Non-pigmented ciliary epithelial cell (primary cell): ENCODE data around the gene MACROH2A2.
"Not testable (repeated sequence)": the region's sequence is repeated elsewhere in the genome, so short reads cannot be mapped to it uniquely, and the experiment has no call there.

Experiments
- DNase-seq: peaks from one replicate; pipeline ENCODE4 v3.0.0-alpha.2; 2010; ENCODE audit warnings: low read depth

The MACROH2A2 gene

DNA sequence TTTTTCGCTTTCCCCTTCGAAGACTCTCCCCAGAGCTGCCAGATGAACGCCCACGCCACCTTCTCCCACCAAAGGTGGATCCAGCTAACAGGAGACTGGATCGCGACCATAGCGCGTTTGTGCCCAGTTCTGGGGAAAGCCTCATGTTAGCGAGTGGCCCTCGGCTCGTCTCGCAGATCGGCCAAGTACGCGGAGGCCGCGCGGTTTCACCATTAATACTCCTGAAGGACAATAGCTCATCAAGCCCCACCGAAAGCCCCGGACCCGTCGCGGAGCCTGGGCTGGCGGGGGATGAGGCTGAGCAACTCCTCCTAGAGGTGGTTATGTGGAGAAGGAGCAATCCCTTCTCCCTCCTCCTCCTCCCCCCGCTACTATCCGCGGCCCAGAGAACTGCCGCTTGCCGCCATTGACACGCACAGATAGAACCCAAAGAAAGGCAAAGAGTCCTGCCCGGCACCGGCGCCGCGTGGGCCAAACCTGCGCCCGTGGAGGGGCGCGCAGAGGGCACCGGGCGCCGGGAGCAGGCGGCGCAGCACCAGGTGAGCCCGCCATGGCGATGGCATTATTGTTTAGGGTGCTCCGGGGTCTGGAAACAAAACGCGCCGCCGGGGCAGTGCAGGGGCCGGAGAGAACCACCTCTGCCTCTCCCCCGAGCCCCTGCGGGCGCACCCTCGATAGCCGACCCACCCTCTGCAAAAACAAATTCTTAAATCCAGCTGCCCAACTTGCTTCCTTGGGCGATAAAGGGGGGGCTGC is at the start of gene MACROH2A2:
TSS of gene MACROH2A2 (plus strand) at position 385 of the 756 bp plus-strand sequence. CDS start 22,813 bp downstream, outside the sequence.
- DNase-seq = peak; percentile 22

DNA sequence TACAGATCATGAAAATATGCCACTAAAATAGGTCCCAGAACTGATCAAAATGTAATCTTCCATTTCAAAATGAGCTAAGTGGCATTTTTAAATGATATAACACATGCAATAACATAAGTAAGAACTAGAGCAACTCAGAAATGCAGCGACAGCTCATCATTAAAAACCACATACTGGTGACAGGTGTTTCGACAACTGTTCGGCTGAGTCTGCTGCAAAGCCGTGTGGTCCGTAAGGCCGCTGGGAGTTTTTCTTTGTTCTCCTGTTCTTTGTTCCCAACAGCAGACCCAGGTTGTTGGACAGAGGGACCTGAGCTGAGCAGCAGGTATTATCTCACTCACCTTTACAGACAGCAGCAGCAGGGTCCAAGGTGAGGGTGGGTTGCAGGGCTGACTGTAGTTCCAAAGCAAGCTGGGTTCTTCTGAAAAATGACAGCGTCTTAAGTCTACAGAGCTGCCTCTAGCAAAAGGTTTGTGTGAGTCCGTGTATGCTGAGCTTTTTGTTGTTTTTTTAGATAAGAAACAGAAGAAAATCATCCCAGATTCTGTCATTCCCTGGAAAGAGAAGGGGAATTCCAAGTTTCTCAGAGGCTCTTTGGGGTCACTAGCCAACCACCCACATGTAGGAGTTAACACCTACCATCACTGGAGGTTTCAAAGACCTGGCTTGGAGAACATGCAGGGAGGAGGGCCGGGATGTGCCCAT is 45.4 kb upstream of the MACROH2A2 start:
- DNase-seq = no peak

DNA sequence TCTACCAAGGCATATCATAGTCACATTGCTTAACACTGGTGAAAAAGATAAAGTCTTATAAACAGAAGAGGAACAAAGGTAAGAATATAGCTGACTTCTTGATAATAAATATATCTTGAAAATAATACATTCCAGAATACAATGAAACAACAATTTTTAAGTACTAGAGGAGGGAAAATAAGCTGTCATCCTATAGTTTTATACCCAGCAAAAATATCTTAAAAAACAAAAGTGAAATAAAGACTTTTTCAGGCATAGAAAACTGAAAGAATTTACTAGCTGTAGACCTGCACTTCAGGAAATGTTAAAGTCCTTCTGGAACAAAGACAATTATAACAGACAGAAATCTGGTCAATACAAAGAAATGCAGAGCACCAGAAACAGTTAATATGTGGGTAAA is 21.4 kb upstream of the MACROH2A2 start:
- DNase-seq = no peak

DNA sequence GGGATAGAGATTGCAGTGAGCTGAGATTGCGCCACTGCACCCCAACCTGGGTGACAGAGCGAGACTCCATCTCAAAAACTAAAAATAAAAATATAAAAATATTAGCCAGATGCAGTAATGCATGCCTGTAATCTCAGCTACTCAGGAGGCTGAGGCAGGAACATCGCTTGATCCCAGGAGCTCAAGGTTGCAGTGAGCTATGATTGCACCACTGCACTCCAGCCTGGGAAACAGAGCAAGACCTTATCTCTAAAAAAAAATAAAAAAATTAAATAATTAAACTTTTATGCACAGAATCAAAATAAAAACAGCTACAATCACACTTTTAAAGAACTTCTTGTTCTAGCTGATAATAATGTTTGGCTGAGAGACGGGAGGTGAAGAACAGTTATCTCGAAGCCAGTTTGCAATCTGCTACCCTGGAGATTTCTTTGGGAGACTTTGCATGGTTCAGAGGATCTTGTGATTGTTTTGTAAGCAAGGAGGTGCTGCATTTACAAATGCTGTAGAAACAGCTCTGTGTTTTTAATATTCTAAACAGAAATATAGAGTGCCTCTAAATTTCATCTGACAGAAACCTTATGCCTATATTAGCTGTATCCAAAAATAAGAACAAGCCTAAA is 19.9 kb upstream of the MACROH2A2 start:
- DNase-seq = no peak

DNA sequence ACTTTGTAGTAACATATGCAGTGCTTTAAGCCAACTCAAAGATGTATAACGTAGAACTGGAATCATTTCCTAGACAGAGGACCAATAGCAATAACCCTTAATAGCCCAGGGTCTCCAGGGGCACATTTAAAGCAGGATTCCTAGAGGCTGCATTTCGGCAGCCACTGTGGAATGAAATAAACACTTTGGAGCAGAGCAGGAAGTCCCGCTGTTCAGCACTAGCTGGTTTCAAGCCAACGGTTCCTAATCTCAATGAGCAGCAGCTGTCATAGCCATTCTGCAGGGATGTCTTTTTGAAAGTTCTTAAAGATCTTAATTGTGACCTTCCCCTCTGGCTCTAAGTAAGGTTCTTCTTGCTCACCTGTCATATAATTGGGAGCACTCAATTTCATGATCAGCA is 18.4 kb upstream of the MACROH2A2 start:
- no peak for DNase-seq

DNA sequence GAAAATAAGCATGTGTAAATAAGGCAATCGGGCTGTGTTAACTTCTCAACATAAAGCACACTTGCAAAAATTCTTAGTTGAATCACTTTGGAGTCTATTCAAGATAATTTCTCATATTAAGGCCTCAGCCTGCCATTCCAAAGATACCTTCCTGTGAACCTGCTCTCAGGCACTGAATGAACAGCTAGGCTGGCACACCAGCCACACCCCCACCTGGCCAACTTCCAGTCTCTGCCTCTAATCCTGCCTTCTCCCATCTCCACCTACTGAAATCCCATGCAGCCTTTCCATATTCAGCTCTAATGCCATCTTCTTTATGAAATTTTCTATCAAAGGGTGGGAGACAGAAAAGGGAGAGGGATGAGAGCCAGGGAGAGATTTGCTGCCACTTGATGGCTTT is 17.1 kb upstream of the MACROH2A2 start:
- no peak for DNase-seq

DNA sequence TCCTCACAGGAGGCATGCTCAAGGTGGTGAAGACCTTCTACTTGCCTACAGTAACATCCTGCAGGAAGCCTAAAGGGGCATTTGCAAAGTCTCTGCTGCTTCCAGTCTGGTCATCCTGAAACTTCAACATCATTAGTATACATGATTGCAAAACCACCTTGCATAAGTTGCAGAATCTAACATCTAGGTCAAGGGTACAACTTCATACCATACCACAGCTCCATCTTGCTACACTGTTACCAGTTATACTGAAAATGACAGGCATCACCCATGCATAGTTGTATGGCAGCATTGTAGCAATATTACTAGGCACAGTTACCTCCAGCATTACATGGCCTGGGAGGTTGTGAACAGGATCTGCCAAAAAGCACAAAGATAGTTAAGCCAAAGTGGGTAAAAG is 13.7 kb upstream of the MACROH2A2 start:
- no peak for DNase-seq

DNA sequence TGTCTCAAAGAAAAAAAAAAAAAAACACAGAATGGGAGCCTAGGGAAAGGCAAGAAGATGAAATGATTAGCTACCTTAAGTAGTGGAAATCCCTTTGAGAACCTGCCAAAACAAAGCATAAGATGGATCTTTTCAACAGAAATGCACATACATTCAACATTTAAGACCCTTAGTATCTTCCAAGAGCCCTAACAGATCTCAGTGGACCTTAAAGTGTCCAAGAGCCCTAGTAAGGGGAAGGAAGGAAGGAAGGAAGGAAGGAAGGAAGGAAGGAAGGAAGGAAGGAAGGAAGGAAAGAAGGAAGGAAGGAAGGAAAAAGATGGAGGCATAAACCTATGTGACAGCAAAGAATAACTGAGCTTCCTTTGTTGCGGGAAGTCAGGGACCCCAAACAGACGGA is 11.6 kb upstream of the MACROH2A2 start:
- DNase-seq = no peak

DNA sequence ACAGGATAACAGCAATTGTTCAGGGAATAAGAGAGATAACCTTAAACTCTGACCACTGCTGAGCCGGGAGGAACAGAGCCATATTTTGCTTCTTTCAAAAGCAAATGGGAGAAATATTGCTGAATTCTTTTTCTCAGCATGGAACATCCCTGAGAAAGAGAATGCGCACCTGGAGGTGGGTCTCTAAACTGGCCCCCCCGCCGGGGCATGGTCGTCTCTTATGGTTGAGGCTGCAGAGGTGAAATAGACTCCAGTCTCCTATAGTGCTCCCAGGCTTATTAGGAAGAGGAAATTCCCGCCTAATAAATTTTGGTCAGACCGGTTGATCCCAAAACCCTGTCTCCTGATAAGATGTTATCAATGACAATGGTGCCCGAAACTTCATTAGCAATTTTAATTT is 10.9 kb upstream of the MACROH2A2 start:
- DNase-seq = not testable (repeated sequence)

DNA sequence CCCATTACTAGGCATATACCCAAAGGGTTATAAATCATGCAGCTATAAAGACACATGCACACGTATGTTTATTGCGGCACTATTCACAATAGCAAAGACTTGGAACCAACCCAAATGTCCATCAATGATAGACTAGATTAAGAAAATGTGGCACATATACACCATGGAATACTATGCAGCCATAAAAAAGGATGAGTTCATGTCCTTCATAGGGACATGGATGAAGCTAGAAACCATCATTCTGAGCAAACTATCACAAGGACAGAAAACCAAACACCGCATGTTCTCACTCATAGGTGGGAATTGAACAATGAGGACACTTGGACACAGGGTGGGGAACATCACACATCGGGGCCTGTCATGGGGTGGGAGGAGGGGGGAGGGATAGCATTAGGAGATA is 5.6 kb upstream of the MACROH2A2 start:
- DNase-seq = not testable (repeated sequence)

DNA sequence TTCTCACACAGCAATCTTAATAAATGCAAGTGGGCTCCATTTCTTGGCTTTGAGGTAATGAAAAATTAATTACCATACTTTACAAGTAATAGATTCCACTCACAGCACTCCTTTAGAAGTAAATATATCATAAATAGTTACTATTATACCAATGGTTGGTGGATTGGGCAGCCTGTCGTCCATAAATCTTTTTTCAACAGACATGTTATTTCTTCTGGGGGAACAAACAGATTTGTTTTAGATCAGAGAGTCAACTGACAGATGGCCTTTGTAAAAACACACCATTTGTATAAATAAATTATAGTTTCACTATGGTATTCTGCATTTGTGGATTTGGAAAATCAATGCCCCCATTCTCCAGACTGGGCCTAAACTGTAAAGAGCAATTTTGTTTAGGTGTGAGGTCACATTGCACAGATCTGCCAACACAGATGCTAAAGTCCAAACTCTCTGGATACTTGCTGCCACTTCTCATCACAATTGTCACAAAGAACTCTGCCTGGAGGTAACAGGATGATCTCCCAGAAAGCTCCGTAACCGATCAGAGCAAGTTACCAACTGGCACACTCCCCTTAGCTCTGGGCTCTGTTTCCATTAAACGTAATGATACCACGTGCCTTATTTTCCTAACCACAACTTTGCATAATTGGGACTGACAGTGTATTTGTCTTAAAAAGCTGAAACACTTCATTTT is 4.5 kb upstream of the MACROH2A2 start:
- DNase-seq = no peak

DNA sequence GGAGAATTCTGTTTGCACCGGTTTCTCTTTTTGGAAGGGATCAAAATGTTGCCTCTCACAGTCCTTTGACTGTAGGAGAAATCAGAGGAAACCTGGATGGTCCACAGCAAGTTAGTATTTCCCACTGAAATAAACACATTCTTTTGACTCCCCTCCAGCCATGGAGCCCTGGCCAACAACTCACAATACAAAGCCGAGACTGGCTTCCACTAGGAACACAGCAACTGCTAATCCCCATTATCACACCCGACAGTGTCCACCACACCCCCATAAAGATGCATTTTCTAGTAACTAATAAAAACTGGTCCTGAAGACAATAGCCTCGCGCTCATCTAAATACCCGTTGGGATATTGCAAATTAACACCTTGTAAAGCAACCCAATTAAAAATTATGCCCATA is 798 bp upstream of the MACROH2A2 start:
- DNase-seq = no peak

DNA sequence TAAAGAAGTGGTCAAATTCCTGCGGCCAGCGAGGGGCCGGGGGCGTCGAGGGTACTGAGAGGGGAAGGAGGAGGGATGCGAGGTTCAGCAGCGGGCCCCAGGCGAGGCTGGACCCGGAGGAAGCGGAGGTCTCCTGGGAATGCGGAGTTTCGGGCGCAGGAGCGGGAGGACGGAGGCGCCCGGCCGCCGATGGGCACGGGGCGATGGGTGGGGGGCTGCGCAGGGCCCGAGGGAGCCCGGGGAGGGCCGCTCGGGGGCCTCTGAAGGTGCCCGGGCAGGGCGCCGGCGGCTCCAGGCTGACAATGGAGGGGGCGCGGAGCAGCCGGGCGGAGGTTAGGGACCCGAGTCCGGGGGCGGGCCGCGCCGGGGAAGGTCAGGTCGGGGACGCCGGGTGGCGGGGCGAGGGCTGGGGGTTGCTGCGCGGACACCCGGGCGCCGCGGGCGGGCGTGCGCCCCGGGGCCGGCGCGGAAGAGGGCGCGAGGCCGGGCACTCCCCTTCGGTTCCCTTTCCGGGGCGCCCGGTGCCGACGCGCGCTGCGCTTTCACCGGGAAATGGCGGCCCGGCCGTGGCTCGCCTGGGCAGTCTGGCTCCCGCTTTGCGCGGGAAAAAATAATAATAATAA is 683 bp downstream of the MACROH2A2 start:
- no peak for DNase-seq

DNA sequence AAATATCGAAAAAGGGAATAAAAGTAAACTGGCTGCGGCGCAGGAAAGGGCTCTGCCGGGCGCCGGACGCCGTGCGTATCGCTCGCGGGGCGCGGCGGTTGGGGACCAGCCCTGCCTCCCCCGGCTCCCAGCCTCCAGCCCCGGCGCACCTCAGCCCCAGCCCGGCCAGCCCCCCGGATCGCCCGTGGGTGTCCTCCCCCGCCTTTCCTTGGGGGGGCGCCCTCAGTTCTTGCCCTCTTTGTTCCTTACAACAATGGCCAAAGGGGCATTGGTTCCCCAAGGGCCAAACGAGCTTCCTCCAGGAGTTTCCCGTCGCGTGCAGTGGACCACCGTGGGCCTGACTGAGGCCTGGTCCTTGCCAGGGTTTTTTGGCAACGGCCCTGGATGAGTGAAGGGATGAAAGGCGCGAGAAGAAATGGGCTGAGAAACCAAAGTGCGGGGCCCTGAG is 1.2 kb downstream of the MACROH2A2 start:
- DNase-seq = no peak

DNA sequence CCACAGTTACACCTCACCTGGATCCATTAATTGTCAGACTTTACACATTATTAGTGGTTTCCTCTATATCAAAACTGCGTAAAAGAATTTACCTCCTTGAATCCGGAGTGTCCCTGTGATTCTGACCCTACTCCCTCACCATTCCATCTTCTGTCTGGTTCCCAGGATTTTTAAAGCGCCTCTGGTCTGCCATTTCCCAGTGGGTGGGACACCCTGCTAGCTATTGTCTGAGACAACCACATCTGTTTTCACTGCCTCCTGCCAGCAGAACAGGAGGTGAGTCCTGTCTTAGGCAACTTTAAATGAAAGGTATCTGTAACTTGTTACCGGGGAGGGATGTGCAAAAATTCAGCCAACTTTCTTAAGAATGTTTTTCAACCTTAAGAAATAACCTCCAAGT is 2.3 kb downstream of the MACROH2A2 start:
- no peak for DNase-seq

DNA sequence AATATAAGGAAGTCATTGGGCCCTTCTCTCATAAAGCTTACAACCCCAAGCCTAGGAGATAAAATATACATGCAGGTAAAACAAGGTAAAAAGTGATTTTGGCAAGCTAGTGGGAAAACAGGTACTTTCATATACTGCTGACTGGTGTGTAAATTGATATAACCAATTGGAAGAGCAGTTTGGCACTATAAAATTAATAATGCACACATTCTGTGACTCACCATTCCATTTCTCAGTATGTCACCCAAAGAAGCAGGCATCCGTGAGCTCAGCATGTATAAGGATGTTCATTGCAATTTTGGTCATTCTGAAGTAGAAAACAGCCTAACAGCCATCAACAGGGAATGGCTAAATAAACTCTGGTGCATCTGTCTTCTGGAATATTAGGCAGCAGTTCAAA is 2.9 kb downstream of the MACROH2A2 start:
- peak; percentile 3 for DNase-seq

DNA sequence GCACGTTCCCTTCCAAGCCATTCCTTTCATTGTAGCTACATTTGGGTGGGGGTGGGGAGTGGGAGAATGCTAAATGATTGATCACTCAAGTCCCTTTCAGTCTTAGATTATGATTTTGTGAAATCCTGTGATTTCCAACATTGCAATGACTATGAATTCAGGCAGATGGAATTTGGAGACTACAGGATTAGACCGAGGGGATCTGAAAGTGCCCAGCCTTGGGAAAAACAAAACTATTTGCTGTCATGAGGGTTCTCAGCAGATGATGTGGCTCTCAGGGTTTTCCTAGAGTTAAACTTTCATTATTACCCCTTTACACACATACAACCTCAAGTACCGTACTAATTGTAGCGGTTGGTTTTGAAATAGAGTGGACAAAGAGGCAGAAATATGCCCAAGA is 4.7 kb downstream of the MACROH2A2 start:
- DNase-seq = no peak

DNA sequence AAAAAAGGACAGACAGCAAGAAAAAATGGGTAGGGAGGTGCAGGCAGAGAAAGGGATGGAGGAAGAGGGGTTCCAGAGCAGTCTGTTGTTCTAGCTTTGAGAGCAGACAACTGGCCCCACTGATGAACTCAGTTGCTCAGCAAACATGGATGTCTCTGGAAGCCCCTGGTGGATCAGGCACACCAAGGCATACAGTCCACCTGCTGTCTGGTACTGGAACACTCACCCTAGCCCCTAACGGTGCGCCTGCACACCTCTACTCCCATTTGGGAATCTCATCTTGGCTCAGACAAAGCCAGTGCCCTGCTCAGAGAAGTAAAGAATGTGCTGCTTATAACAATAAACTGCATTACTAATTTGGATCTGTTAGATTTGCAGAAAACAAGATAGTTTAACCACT is 7.7 kb downstream of the MACROH2A2 start:
- DNase-seq = no peak

DNA sequence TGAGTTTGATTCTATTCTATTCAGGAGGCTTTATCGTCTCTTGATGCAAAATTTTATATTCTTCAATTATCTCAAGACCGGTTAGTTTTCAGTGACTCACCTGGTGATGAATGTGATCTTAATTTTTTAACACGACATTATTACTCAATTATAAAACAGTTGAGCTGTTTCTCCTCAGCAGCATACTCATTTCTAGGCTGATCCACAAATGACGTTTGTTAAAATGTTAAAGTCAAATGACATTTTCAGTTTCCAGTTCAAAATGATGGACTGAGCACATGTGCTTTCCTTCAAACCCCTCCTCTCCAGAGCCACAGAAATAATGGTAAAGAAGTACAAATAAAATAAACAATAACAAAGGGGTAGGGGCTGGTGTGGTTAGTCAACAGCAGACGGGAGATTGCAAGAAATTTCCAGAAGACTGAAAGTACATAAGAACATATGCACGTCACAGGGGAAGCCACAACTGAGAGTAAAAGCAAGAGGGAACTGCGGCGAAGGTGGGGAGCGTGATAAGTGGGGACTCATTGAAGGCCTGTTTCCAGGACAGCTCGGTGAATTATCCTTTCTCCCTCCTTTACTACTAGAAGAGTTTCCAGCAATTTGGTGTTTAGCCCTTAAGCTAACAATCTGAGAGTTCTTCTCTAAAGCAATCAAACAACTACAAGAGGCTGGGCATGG is 10.9 kb downstream of the MACROH2A2 start:
- DNase-seq = no peak

DNA sequence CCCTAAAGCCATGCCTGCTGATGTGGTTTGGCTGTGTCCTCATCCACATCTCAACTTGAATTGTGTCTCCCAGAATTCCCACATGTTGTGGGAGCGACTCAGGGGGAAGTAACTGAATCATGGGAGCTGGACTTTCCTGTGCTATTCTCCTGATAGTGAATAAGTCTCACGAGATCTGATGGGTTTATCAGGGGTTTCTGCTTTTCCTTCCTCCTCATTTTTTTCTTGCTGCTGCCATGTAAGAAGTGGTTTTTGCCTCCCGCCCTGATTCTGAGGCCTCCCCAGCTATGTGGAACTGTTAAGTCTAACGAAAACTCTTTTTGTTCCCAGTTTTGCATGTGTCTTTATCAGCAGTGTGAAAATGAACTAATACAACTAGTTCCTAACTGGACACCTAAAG is 11.8 kb downstream of the MACROH2A2 start:
- DNase-seq = no peak

DNA sequence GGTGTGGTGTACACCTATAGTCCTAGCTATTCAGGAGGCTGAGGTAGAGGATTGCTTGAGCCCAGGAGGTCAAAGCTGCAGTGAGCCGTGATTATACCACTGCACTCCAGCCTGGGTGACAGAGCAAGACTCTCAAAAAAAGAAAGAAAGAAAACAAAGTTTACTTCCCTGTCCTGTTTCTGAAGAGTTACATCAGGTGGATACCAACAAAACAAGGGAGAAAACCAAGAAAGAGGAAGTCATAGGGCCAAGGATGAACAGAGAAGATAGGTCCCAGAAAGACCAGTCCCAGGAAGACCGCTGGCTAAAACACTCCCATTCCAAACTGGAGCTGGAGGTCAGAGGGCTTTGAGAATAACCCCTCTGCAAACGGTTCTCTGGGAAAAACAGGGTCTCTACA is 13.5 kb downstream of the MACROH2A2 start:
- no peak for DNase-seq

DNA sequence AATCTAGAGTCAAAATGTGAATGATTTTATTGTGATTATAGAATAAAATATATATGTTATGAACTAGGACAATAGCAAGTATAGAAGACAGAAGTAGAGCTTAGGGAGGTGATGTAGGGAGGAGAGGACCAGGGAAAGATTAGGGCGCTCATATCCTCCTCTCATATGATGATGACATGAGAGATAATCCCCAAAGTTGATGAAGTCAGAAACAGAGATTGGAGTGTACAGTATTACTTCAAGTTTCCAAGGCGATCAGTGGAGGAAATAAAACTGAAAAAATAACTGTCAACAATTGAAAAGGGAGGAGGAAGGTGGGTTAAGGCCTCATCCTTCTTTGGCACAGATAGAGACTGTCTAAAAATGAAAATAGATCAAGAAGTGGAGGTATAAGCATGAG is 14.9 kb downstream of the MACROH2A2 start:
- no peak for DNase-seq
